Activated naive CD4-positive, alpha-beta T cell treated with anti-CD3 and anti-CD28 coated beads, Interleukin-2, amount 50 U/mL, for 16 hours (primary cell): ENCODE measurements around the gene ANKS6.

ENCODE experiments used
- DNase-seq: peaks from one replicate; pipeline ENCODE4 v3.0.0-alpha.2; 2020

The ANKS6 gene

GRCh38 chr9:98771209-98771874, 25.0 kb downstream of the ANKS6 start:
- DNase-seq, result no peak

GRCh38 chr9:98770717-98771116, 25.6 kb downstream of the ANKS6 start:
- no peak for DNase-seq

DNA sequence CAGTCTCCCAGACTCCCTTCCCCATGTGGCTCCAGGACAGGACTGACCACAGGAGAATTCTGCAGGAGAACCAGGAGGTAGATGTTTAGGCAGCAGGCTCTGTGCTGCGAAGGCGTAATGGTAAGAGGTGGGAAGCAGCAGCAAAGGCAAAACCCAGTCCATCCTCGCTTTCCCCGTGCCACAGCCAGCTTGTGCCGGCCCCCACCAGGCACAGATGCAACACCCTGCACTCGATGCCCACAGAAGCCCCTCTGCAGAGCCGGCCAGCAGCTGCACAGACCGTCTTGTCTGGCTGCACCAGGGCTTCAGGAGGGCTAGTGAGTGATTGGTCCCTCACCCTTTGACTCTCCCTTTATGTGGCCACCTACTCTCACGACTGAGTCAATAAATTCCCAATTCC, 28.0 kb downstream of the ANKS6 start:
- no peak for DNase-seq

DNA sequence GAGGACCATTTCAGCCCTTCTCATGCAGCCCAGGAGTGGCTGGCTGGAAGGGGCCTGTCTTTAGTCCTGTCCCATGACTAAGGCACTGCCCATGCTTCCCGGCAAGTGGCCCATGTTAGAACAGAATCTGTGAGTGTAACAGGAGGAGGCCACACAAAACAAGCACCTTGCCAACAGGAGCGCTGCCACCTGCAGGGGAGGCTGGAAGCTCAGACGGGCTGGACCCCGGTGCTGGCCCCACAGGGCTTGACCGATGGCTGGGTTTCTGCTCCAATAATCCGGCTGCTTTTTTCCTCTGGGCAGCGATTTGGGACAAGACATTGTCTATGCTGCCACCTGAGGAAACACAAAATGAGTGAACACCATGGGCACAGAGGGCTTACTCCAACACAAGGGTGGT, 28.4 kb downstream of the ANKS6 start:
- no peak for DNase-seq

DNA sequence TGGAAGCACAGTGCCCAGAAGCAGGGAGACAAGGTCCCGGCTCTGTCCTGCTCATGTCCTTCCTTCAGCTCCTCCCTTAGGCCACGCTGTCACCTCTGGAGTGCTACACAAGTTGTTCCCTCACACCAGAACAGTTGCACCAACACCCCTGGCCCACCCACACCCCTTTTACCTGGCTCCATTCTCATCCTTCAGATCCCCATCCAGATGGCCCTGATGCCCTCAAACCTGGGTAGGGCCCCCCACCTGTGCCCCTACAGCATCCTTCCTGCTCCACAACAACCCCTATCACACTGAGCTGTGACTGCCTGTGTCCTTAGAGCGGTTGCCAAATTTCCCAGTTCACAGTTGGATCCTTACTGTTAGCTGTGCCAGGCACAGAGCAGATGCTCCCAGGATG, 29.2 kb downstream of the ANKS6 start:
- DNase-seq, result no peak

DNA sequence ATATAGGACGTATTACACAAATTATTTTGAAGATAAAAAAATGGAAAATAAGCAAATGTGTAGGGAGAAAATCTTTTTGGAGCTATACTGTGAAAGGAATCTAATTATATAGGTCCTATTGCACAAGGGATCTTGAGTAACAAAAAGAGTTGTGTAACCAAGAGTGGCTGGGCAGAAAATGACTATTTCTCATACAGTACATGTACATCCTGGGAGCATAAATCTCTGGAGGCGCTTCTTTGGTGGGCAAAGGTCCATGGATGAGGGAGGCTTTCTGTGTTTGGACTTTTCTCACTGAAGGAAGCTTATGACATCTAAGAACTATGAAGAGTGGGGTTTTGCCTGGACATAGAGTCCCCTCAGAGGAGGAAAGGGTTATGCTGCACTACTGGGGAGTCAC, 29.8 kb downstream of the ANKS6 start:
- no peak for DNase-seq

DNA sequence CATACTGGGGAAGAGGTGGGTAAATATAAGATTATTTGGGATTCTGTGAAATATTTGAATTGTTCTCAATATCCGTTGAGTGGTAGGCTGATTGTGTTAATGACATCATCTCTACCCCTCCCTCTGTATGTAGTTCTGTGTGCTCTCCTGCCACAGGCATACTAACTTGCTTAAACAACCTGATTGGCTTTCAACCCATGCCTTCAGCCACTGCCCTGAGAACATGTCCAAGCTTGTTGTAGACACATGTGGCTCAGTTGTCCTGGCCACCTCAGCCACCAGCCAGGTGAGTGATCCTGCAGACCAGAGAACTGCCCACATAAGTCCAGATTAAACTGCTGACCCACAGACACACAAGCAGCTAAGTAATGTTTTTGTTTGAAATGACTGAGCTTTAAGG, 31.1 kb downstream of the ANKS6 start:
- no peak for DNase-seq

DNA sequence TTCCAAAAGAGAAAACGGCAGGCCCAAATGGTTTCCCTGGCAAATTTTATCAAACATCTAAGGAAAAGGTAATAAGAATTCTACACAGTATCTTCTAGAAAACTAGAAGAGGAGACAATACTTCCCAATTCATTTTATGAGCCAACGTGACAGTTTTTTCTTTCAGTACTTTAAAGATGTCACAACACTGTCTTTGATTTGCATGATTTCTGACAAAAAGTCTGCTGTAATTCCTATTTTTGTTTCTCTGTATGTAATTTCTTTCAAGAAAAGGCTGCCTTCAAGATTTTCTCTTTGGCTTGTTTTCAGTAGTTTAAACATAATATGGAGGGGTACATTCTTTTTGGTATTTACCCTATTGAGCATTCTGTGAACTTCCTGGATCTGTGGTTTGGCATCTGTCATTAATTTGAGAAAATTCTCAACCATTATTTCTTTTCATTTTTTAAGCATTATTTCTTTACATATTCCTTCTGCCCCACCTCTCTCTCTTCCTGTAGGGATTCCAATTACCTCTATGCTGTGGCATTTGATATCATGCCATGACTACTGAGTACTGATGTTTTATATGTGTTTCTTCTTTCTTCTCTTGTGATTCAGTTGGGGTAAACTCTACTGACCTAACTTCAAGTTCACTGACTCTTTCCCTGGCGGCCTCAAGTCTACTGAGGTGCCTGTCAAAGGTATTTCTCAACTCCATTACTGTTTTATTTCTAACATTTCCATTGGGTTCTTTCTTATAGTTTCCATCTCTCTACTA, 32.2 kb downstream of the ANKS6 start:
- no peak for DNase-seq

GRCh38 chr9:98760231-98760630, 36.1 kb downstream of the ANKS6 start:
- DNase-seq, result no peak

GRCh38 chr9:98755006-98755618, 41.2 kb downstream of the ANKS6 start:
- DNase-seq, result no peak

- DNase-seq, result no peak
Observed at GRCh38 chr9:98751210-98751609, 45.1 kb downstream of the ANKS6 start.

- no peak for DNase-seq
Observed at GRCh38 chr9:98750364-98751060, 45.8 kb downstream of the ANKS6 start.

- DNase-seq, result no peak
Observed at GRCh38 chr9:98747476-98747875, 48.9 kb downstream of the ANKS6 start.

- no peak for DNase-seq
Observed at GRCh38 chr9:98745470-98745869, 50.9 kb downstream of the ANKS6 start.

DNA sequence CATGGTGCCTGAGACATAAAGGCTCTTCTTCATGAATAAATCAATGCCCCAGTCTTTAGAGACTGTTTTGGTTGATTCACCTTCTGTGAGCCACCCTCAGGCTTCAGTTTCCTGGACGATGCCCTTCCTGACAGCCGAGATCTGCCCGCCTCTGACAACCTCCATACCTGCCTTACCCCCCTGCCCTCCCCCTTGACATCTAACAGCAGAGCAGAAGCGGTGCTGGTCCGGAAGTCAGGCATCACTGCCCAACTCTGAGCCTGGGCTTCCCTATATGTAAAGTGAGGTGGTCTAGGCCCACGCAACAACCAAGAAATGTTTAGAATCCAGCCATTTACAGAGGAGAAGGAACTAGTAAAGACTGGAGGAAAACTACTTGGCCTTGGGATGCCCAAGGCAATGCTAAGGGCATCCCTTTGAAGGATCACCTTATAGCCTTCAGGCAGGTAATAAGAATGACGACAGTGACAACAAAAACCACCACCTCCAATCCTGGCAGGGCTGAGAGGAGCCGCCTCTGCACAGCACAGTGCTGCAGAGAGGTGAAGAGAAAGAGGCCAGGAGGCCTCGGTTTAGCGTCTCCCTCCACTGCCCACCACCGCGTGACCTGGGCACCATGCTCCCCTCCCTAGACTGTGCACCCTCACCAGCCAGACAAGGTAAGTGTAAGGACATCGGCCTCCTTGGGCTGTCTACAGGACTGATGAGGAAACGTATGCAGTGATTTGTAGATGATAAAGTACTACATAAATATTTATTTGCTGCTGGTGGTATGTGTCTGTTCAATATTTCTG, 52.3 kb downstream of the ANKS6 start:
- no peak for DNase-seq

DNA sequence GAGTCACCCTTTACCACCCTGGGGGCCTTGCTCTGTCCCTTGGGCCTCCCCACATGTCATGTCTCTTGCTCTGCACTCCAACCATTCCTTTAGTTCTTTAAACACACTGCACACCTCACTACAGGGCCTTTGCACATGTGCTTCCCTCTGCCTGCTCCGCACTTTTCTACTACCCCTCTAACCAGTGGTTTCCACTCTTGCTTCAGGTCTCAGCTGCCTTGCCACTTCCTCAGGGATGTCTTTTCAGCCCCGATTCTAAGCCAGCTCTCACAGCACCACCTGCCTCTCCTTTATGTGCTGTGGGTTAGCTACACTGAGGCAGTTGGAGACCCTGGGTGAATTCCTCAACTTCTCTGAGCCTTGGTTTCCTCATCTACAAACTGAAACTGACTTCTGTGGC, 53.0 kb downstream of the ANKS6 start:
- DNase-seq, result no peak

GRCh38 chr9:98742325-98743280, 53.8 kb downstream of the ANKS6 start:
- no peak for DNase-seq

GRCh38 chr9:98740226-98740881, 56.0 kb downstream of the ANKS6 start:
- DNase-seq, result no peak

- no peak for DNase-seq
Observed at GRCh38 chr9:98738741-98739140, 57.6 kb downstream of the ANKS6 start.

- DNase-seq, result no peak
Observed at GRCh38 chr9:98736226-98736625, 60.1 kb downstream of the ANKS6 start.

DNA sequence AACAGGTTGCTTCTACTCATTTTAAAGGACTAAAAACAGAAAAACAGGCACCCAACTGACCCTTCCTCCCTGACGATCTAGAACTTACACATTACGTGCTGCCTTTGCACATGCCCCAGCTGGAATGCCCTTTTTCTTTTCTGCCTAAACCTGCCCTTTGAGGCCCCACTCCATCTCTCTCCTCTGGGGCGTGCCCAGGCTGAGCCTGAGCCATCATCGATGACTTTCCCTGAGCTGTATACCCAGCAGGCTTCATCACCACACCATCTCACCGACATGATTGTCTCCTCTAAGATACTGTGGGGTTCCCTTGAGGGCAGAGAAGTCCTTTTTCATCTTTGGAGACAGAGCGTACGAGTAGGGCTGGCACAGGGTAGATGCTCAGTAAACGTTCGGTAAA, 63.6 kb downstream of the ANKS6 start:
- DNase-seq, result no peak
